Gastrocnemius medialis (tissue), 4 donors: ENCODE results near the gene PCDH1.
"Not testable (repeated sequence)": the region's sequence is repeated elsewhere in the genome, so short reads cannot be mapped to it uniquely, and the experiment has no call there.

Experiments
- CTCF ChIP-seq, 5 experiments: fragments of 450-650 bp in 3 of 5; fragments of 200-600 bp in 2 of 5; sonication (generic) in 2 of 5; IDR thresholded peaks in 4 of 5; conservative IDR thresholded peaks in 1 of 5; 1 replicate in 4 of 5; 2 replicates in 1 of 5; pipeline ENCODE4 v1.5.1; 2016 to 2019; ENCODE audit warnings: antibody characterized with exemption in 5 of 5, mild to moderate bottlenecking in 3 of 5, moderate library complexity in 3 of 5
- POLR2A ChIP-seq, 2 donors: fragments of 450-650 bp; IDR thresholded peaks; one replicate each; pipeline ENCODE4 v1.6.1; 2017; ENCODE audit warnings: antibody characterized with exemption in 2 of 2, mild to moderate bottlenecking in 2 of 2, moderate library complexity in 2 of 2

- not testable (repeated sequence) for TF ChIP-seq CTCF (IDR thresholded peaks at IDR 0.05 in 4 of 5, conservative IDR thresholded peaks at IDR 0.05 in 1 of 5); POLR2A (IDR thresholded peaks at IDR 0.05)
Observed at GRCh38 chr5:141820686-141821085, 57.5 kb downstream of the PCDH1 start.
